ENCODE data around the gene TCTN1. TPM values are rescaled to one million over a fixed set of nuclear protein-coding genes. Genes with fewer than 3 reads are reported as not detected.

Gene TCTN1
- total and polyA plus RNA-seq, 9 of the 15 experiments (the other 6 are each of a cell fraction or from before 2014, with no cell fraction given): 0.32 to 12.5 (median 4.0) TPM

DNA sequence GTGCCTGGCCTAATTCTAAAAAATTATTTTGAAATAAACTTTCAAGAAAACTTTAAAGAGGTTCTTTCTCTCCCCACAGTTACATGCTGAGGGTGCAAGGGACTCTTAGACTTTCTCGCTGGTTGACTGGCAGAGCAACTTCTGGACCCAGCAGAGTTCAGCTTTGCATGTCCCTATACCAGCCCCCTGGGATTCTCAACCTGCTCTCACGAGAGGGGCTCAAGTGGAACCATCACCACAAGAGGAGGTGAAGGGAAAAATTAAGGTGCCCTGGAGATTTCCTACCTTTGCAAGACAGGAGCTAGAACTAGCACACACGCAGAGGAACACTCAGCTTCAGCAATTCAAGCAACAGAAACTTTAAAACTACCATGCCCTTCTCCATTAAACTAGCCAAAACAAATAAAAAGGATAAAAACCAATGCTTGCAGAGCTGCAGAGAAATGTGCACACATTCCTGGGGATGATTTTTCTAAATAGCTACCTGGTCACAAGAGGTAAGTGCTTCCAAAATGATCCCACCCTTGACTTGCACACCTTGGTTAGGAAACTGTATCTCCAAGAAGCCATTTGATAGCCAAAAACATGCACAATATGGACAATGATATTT, 72.5 kb downstream of the TCTN1 start:
- no TSS peak for BruUV-seq (replicated peaks)
- Histone ChIP-seq H3K9me1 (ENCODE audit: control insufficient read depth, insufficient read depth, low read length) (peaks cover 5% of the 10 kb centered on the region), H3K27ac (ENCODE audit: extremely low read depth, low read depth, low read length) (no peak overlapping the region), H2AFZ (ENCODE audit: low read depth, low read length) (no peak overlapping the region), H3K27me3 (ENCODE audit: control insufficient read depth in 2 of 2, insufficient read depth in 2 of 2, low read length in 2 of 2) (peaks cover 17 to 35% of the 10 kb centered on the region in 2 experiments; a peak in 4 of 5 replicates), H4K20me1 (replicated peaks; ENCODE audit: control insufficient read depth, insufficient read depth, low read length) (no peaks in the 10 kb centered on the region; the same call in none of the 2 replicates), H3K4me2 (ENCODE audit: insufficient read depth, low read length) (no peak overlapping the region), H3K9me3 (replicated peaks; ENCODE audit: control insufficient read depth, insufficient read depth, low read depth, low read length) (no peaks in the 10 kb centered on the region), H3K36me3 (ENCODE audit: control insufficient read depth, insufficient read depth, low read length) (no peaks in the 10 kb centered on the region), H3K4me3 (no peak overlapping the region), H3K9ac (ENCODE audit: insufficient read depth in 1 of 2, low read depth in 2 of 2, low read length in 2 of 2) (no peak overlapping the region), H3K79me2 (ENCODE audit: control insufficient read depth, insufficient read depth, low read length) (no peaks in the 10 kb centered on the region), H3K4me1 (replicated peaks in 1 of 2; ENCODE audit: control insufficient read depth in 2 of 2, insufficient read depth in 2 of 2, low read length in 2 of 2) (peaks cover 26 to 30% of the 10 kb centered on the region in 2 experiments)
- intact Hi-C loops (cut with micrococcal nuclease) (no loop called here), in situ Hi-C loops (cut with MboI) (no loop called here)
- FAIRE-seq (no peak), ATAC-seq (no peak), DNase-seq (ENCODE audit: extremely low read depth in 1 of 4, low spot score in 3 of 4) (peak in 1 of 4 experiments; percentile 3)
- ChIA-PET CTCF (ENCODE audit: low intra/inter-chr PET ratio) (no interaction called here), POLR2A (interaction anchor here (0.9 kb wide), 1 partner anchor 51 kb away, joined by 3 read pairs; no protein-coding TSS in a partner anchor)
- TF ChIP-seq ELF1 (tag; IDR thresholded peaks at IDR 0.05) (no peak), SMARCA5 (IDR thresholded peaks at IDR 0.05) (0 out of 2 replicates have a peak, but pooled peaks have one; percentile 28), HMGXB4 (CRISPR knock-in tag; IDR thresholded peaks at IDR 0.05) (no peak), TBP (optimal IDR thresholded peaks at IDR 0.05; ENCODE audit: low read depth, low read length) (no peak), ERF (CRISPR knock-in tag; IDR thresholded peaks at IDR 0.05) (no peak), ZNF23 (CRISPR knock-in tag; IDR thresholded peaks at IDR 0.05) (no peak), FOXM1 (IDR thresholded peaks at IDR 0.05; ENCODE audit: low read depth) (no peak), FOXM1 (CRISPR knock-in tag; IDR thresholded peaks at IDR 0.05; ENCODE audit: low read depth) (no peak), ATF3 (IDR thresholded peaks at IDR 0.05) (no peak), ATF3 (CRISPR knock-in tag; conservative IDR thresholded peaks at IDR 0.05) (no peak), MLX (CRISPR knock-in tag; conservative IDR thresholded peaks at IDR 0.05) (no peak), RBM25 (IDR thresholded peaks at IDR 0.05; ENCODE audit: low read depth, low read length, severe bottlenecking) (peak; percentile 98)
- WGBS (ENCODE audit: insufficient coverage, low coverage, missing lambda C conversion rate): 14% methylated on average over 3 of the region's 3 CpGs
